Mesendoderm (in vitro differentiated cells): ENCODE results near the gene TNIK.

Experiments used
- DNase-seq: peaks from one replicate; pipeline ENCODE4 v3.0.0; 2013
- H2AK5ac ChIP-seq: 2 replicates; pipeline ENCODE4 v1.6.1; 2013; ENCODE audit warnings: low read length, inconsistent platforms
- H2BK120ac ChIP-seq: 2 replicates; pipeline ENCODE4 v1.6.1; 2013; ENCODE audit warnings: low read depth, mild to moderate bottlenecking, low read length, moderate library complexity, mixed read lengths
- H2BK15ac ChIP-seq: replicated peaks from 2 replicates; pipeline ENCODE4 v1.6.1; 2013; ENCODE audit warnings: low read depth, mild to moderate bottlenecking, moderate library complexity
- H2BK5ac ChIP-seq: 2 replicates; pipeline ENCODE4 v1.6.1; 2013; ENCODE audit warnings: low read length, inconsistent platforms
- H3K18ac ChIP-seq: 2 replicates; pipeline ENCODE4 v1.6.1; 2013; ENCODE audit warnings: mild to moderate bottlenecking, low read length, mixed read lengths
- H3K23ac ChIP-seq: one replicate; pipeline ENCODE4 v1.6.1; 2013; ENCODE audit warnings: low read length
- H3K27ac ChIP-seq: 2 replicates; pipeline ENCODE4 v1.5.1; 2013; ENCODE audit warnings: low read depth, mild to moderate bottlenecking, inconsistent platforms, low read length, moderate library complexity
- H3K27me3 ChIP-seq: 2 replicates; pipeline ENCODE4 v1.6.1; 2013; ENCODE audit warnings: low read length, control low read depth, mild to moderate bottlenecking, inconsistent platforms; ENCODE audit not compliant: insufficient read depth, poor library complexity
- H3K36me3 ChIP-seq: 2 replicates; pipeline ENCODE4 v1.6.1; 2013; ENCODE audit warnings: low read length, inconsistent platforms; ENCODE audit not compliant: control insufficient read depth, insufficient read depth
- H3K4ac ChIP-seq: one replicate; pipeline ENCODE4 v1.6.1; 2013; ENCODE audit warnings: low read depth, mild to moderate bottlenecking, low read length, moderate library complexity
- H3K4me1 ChIP-seq: 2 replicates; pipeline ENCODE4 v1.6.1; 2013; ENCODE audit warnings: low read depth, low read length, inconsistent platforms; ENCODE audit not compliant: control insufficient read depth
- H3K4me2 ChIP-seq: 2 replicates; pipeline ENCODE4 v1.6.1; 2013; ENCODE audit warnings: low read length
- H3K4me3 ChIP-seq: 2 replicates; pipeline ENCODE4 v1.5.1; 2013; ENCODE audit warnings: mild to moderate bottlenecking, low read length
- H3K56ac ChIP-seq: one replicate; pipeline ENCODE4 v1.6.1; 2013; ENCODE audit warnings: low read length
- H3K79me1 ChIP-seq: 2 replicates; pipeline ENCODE4 v1.6.1; 2013; ENCODE audit warnings: low read length, inconsistent platforms
- H3K79me2 ChIP-seq: 2 replicates; pipeline ENCODE4 v1.6.1; 2013; ENCODE audit warnings: mild to moderate bottlenecking, low read length; ENCODE audit not compliant: control insufficient read depth, insufficient read depth
- H3K9ac ChIP-seq: 2 replicates; pipeline ENCODE4 v1.6.1; 2013; ENCODE audit warnings: low read length, inconsistent platforms
- H4K5ac ChIP-seq: one replicate; pipeline ENCODE4 v1.6.1; 2013; ENCODE audit warnings: low read length
- H4K8ac ChIP-seq: one replicate; pipeline ENCODE4 v1.6.1; 2013; ENCODE audit warnings: low read depth, mild to moderate bottlenecking, control low read depth, low read length, moderate library complexity
- WGBS: extraction: QIAGEN DNeasy Blood & Tissue Kit; methylation state at CpG from one replicate; pipeline ENCODE4 v1.1.7; 2013; ENCODE audit warnings: low lambda C conversion rate, missing lambda C conversion rate; ENCODE audit not compliant: insufficient coverage; ENCODE audit errors: extremely low coverage; 5-methylcytosine and 5-hydroxymethylcytosine counted together

The TNIK gene

DNA sequence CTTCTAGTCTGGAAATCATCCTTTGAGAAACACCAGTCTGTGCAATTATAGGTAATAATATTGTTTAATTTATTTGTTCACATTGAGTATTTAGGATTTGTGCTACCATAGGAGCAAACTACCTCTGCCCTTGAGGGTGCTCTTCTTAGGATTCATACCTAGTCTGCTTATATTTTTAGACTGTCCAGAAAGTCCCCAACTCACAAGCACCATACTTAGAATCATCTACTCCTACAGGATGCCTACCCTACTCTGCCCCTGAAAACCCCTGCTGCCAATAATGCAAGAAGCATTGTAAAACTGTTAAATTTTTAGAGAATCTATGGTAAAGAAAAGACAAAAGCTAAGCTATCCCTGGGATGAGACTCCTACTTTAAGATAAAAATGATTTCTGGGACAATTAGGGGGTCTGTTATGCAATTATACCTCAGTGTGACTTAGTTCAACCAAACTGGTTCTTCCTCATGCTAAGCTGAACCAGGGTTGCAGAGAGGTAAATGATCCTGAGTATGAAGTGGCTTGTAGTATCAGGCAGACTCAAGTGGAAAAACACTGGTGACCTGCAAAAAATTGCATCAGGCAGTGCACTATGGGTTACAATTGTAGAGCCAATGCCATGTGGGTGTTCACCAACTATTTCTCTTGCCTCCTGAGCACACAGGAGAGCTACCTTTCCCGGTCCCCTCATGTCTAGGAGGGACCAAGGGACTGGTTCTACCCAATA lies 133.3 kb downstream of the TNIK start:
- no peak overlapping the region for H3K9ac ChIP-seq
- no peak overlapping the region for H3K4ac ChIP-seq
- no peaks in the 10 kb centered on the region for H3K36me3 ChIP-seq
- no peaks in the 10 kb centered on the region for H3K27me3 ChIP-seq
- H4K5ac ChIP-seq = no peak overlapping the region
- H3K79me1 ChIP-seq = no peaks in the 10 kb centered on the region
- DNase-seq = no peak
- H2BK120ac ChIP-seq = no peak overlapping the region
- H2AK5ac ChIP-seq = no peak overlapping the region
- H4K8ac ChIP-seq = no peak overlapping the region
- no peak overlapping the region for H3K4me2 ChIP-seq
- no peak overlapping the region for H2BK15ac ChIP-seq
- H2BK5ac ChIP-seq = no peak overlapping the region
- H3K79me2 ChIP-seq = no peaks in the 10 kb centered on the region
- H3K27ac ChIP-seq = no peak overlapping the region
- WGBS = no CpG with 5 or more reads among the region's 1 CpG
- no peak overlapping the region for H3K18ac ChIP-seq
- no peaks in the 10 kb centered on the region for H3K4me1 ChIP-seq
- no peak overlapping the region for H3K56ac ChIP-seq
- no peak overlapping the region for H3K4me3 ChIP-seq
- no peak overlapping the region for H3K23ac ChIP-seq

- no peak for DNase-seq
- H3K27me3 ChIP-seq = no peaks in the 10 kb centered on the region
- no peak overlapping the region for H2BK5ac ChIP-seq
- no peak overlapping the region for H2BK15ac ChIP-seq
- H3K18ac ChIP-seq = no peak overlapping the region
- no peak overlapping the region for H3K4me3 ChIP-seq
- no peak overlapping the region for H2AK5ac ChIP-seq
- no peak overlapping the region for H3K4me2 ChIP-seq
- no peak overlapping the region for H2BK120ac ChIP-seq
- H3K27ac ChIP-seq = no peak overlapping the region
- H3K79me2 ChIP-seq = no peaks in the 10 kb centered on the region
- H3K23ac ChIP-seq = no peak overlapping the region
- no peak overlapping the region for H3K9ac ChIP-seq
- H3K4ac ChIP-seq = no peak overlapping the region
- no CpG with 5 or more reads among the region's 3 CpGs for WGBS
- no peak overlapping the region for H3K56ac ChIP-seq
- no peaks in the 10 kb centered on the region for H3K36me3 ChIP-seq
- H3K4me1 ChIP-seq = no peaks in the 10 kb centered on the region
- H4K8ac ChIP-seq = no peak overlapping the region
- no peaks in the 10 kb centered on the region for H3K79me1 ChIP-seq
- H4K5ac ChIP-seq = no peak overlapping the region
Observed at GRCh38 chr3:171323938-171324536, 136.2 kb downstream of the TNIK start.

- no CpG with 5 or more reads among the region's 3 CpGs for WGBS
- no peaks in the 10 kb centered on the region for H3K36me3 ChIP-seq
- H3K79me1 ChIP-seq = no peaks in the 10 kb centered on the region
- H3K18ac ChIP-seq = no peak overlapping the region
- H3K27ac ChIP-seq = no peak overlapping the region
- no peak overlapping the region for H4K5ac ChIP-seq
- H3K4me2 ChIP-seq = no peak overlapping the region
- no peak overlapping the region for H3K4ac ChIP-seq
- H2AK5ac ChIP-seq = no peak overlapping the region
- no peak overlapping the region for H4K8ac ChIP-seq
- H2BK120ac ChIP-seq = no peak overlapping the region
- H2BK5ac ChIP-seq = no peak overlapping the region
- no peak overlapping the region for H2BK15ac ChIP-seq
- no peak overlapping the region for H3K23ac ChIP-seq
- H3K4me3 ChIP-seq = no peak overlapping the region
- no peak for DNase-seq
- H3K4me1 ChIP-seq = no peaks in the 10 kb centered on the region
- H3K56ac ChIP-seq = no peak overlapping the region
- H3K27me3 ChIP-seq = no peaks in the 10 kb centered on the region
- no peaks in the 10 kb centered on the region for H3K79me2 ChIP-seq
- H3K9ac ChIP-seq = no peak overlapping the region
Observed at GRCh38 chr3:171321559-171322360, 138.4 kb downstream of the TNIK start.

GRCh38 chr3:171320750-171321558 lies 139.3 kb downstream of the TNIK start:
- no CpG with 5 or more reads among the region's 7 CpGs for WGBS
- H3K9ac ChIP-seq = no peak overlapping the region
- H3K23ac ChIP-seq = no peak overlapping the region
- H3K4me3 ChIP-seq = no peak overlapping the region
- DNase-seq = no peak
- no peak overlapping the region for H3K4me2 ChIP-seq
- H2BK15ac ChIP-seq = no peak overlapping the region
- H2AK5ac ChIP-seq = no peak overlapping the region
- no peaks in the 10 kb centered on the region for H3K36me3 ChIP-seq
- no peak overlapping the region for H4K5ac ChIP-seq
- H3K27me3 ChIP-seq = no peaks in the 10 kb centered on the region
- H3K18ac ChIP-seq = no peak overlapping the region
- no peaks in the 10 kb centered on the region for H3K4me1 ChIP-seq
- no peaks in the 10 kb centered on the region for H3K79me1 ChIP-seq
- no peak overlapping the region for H2BK5ac ChIP-seq
- no peaks in the 10 kb centered on the region for H3K79me2 ChIP-seq
- no peak overlapping the region for H3K56ac ChIP-seq
- no peak overlapping the region for H4K8ac ChIP-seq
- no peak overlapping the region for H2BK120ac ChIP-seq
- H3K27ac ChIP-seq = no peak overlapping the region
- no peak overlapping the region for H3K4ac ChIP-seq

- Histone ChIP-seq H2AK5ac (no peak overlapping the region), H3K9ac (no peak overlapping the region), H2BK120ac (no peak overlapping the region), H3K4me2 (no peak overlapping the region), H3K79me2 (no peaks in the 10 kb centered on the region), H3K18ac (no peak overlapping the region), H3K79me1 (peaks cover 2% of the 10 kb centered on the region), H3K23ac (no peak overlapping the region), H3K4me3 (no peak overlapping the region), H2BK15ac (no peak overlapping the region), H3K36me3 (no peaks in the 10 kb centered on the region), H4K8ac (no peak overlapping the region), H3K4ac (no peak overlapping the region), H3K4me1 (peaks cover 2% of the 10 kb centered on the region), H3K27ac (no peak overlapping the region), H2BK5ac (no peak overlapping the region), H3K27me3 (no peaks in the 10 kb centered on the region), H4K5ac (no peak overlapping the region), H3K56ac (no peak overlapping the region)
- no CpG with 5 or more reads among the region's 2 CpGs for WGBS
- DNase-seq = no peak
Observed at GRCh38 chr3:171317171-171317570, 143.0 kb downstream of the TNIK start.
